ENCODE measurements around the gene PRRC2A. TPM values are rescaled to one million over a fixed set of nuclear protein-coding genes. Genes with fewer than 3 reads are reported as not detected.

PRRC2A gene
- total RNA-seq, 4 donors from 2014 or later = 68.8 to 138 (median 89.2) TPM

DNA sequence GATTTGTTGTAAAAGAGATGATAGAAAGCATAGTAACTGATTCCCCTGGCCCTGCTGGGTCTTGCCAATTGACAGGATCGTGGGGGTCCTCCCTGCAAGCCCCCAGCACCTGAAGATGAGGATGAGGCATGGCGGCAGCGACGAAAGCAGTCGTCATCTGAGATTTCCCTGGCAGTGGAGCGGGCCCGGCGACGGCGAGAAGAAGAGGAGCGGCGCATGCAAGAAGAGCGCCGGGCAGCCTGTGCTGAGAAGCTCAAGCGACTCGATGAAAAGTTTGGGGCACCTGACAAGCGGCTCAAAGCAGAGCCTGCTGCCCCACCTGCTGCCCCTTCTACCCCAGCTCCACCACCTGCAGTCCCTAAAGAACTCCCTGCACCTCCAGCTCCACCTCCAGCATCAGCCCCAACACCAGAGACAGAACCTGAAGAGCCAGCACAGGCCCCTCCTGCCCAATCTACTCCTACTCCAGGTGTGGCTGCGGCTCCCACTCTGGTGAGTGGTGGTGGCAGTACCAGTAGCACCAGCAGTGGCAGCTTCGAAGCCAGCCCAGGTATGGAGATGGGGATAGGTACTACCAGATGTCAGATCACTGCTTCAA is 7.3 kb downstream of the PRRC2A start:
- no peaks in the 10 kb centered on the region for H3K9me3 ChIP-seq
- H3K27ac ChIP-seq (replicated peaks in 1 of 4) = no peak overlapping the region
- H3K27me3 ChIP-seq = no peaks in the 10 kb centered on the region
- no peak overlapping the region for H3K4me3 ChIP-seq
- intact Hi-C loops (cut with DNase I) = no loop called here
- H3K36me3 ChIP-seq = peaks cover 83 to 100% (median 98%) of the 10 kb centered on the region in 4 donors
- peaks cover 0 to 13% (median 4%) of the 10 kb centered on the region in 4 donors for H3K4me1 ChIP-seq
- 86% methylated on average over 17 of the region's 19 CpGs for WGBS
- no peak for TF ChIP-seq POLR2A (IDR thresholded peaks at IDR 0.05; ENCODE audit: low read depth)
- no peak for TF ChIP-seq EP300 (IDR thresholded peaks at IDR 0.05)
- no peak for TF ChIP-seq POLR2AphosphoS5 (IDR thresholded peaks at IDR 0.05)
- TF ChIP-seq, protein P1, sequence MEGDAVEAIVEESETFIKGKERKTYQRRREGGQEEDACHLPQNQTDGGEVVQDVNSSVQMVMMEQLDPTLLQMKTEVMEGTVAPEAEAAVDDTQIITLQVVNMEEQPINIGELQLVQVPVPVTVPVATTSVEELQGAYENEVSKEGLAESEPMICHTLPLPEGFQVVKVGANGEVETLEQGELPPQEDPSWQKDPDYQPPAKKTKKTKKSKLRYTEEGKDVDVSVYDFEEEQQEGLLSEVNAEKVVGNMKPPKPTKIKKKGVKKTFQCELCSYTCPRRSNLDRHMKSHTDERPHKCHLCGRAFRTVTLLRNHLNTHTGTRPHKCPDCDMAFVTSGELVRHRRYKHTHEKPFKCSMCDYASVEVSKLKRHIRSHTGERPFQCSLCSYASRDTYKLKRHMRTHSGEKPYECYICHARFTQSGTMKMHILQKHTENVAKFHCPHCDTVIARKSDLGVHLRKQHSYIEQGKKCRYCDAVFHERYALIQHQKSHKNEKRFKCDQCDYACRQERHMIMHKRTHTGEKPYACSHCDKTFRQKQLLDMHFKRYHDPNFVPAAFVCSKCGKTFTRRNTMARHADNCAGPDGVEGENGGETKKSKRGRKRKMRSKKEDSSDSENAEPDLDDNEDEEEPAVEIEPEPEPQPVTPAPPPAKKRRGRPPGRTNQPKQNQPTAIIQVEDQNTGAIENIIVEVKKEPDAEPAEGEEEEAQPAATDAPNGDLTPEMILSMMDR (IDR thresholded peaks at IDR 0.05) = no peak
- DNase-seq (ENCODE audit: extremely low spot score) = no peak

DNA sequence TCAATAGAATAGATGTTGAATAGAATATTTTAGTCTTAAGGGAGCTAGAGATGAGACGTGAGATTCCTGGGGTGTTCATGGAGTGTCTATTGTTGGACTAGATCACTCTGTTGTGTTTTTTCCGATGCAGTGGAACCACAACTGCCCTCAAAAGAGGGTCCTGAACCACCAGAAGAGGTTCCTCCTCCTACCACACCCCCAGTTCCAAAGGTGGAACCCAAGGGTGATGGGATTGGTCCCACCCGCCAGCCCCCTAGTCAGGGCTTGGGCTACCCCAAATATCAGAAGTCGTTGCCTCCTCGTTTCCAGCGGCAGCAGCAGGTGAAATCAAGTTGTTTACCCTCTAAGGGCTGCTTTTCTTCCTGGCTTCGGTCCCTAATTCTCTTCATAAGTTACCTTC is 8.5 kb downstream of the PRRC2A start:
- Histone ChIP-seq H3K27me3 (no peaks in the 10 kb centered on the region), H3K36me3 (peaks cover 78 to 100% (median 100%) of the 10 kb centered on the region in 4 donors)
- intact Hi-C loops (cut with DNase I) = no loop called here

DNA sequence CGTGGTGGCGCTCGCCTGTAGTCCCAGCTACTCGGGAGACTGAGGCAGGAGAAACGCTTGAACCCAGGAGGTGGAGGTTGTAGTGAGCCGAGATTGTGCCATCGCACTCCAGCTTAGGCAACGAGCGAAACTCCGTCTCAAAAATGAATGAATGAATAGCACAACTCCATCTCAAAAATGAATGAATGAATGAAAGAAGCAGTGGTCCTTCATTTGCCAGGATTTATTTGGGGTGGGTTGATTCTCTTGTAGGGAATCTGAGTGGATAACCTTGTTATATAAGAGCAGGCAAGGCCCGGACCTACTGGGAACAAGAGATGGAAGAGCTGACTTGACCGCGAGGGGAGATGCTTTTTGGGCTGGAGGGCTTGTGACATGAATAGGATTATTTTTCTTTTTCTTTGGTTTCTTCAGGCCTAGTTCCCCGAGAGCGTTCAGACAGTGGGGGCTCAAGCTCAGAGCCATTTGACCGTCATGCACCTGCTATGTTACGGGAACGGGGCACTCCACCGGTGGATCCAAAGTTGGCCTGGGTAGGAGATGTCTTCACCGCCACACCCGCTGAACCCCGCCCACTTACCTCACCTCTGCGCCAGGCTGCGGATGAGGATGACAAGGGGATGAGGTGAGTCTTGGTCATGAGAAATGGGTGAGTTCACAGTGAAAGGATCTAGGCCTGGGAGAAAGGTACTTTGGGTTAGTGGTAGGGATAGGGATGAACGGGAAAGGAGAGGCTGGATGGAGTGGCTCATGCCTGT is 9.8 kb downstream of the PRRC2A start:
- no peaks in the 10 kb centered on the region for H3K27me3 ChIP-seq
- TF ChIP-seq POLR2AphosphoS5 (IDR thresholded peaks at IDR 0.05) (no peak), POLR2A (IDR thresholded peaks at IDR 0.05; ENCODE audit: low read depth) (no peak), EP300 (IDR thresholded peaks at IDR 0.05) (no peak)
- TF ChIP-seq, protein P1 (IDR thresholded peaks at IDR 0.05) = no peak
- 90% methylated on average over 25 of the region's 25 CpGs for WGBS
- peaks cover 73 to 100% (median 100%) of the 10 kb centered on the region in 4 donors for H3K36me3 ChIP-seq
- no peak for DNase-seq (ENCODE audit: extremely low spot score)
- intact Hi-C loops (cut with DNase I) = no loop called here
- H3K4me1 ChIP-seq = peaks cover 0 to 5% (median 2%) of the 10 kb centered on the region in 4 donors
- H3K4me3 ChIP-seq = no peak overlapping the region
- no peak overlapping the region for H3K27ac ChIP-seq (replicated peaks in 1 of 4)
- no peaks in the 10 kb centered on the region for H3K9me3 ChIP-seq

More for the DNA sequence above, 8.5 kb downstream of the PRRC2A start:
- H3K27ac ChIP-seq (replicated peaks in 1 of 4) = no peak overlapping the region
- no peaks in the 10 kb centered on the region for H3K9me3 ChIP-seq
- WGBS = 84% methylated on average over 7 of the region's 7 CpGs
- peaks cover 0 to 5% (median 2%) of the 10 kb centered on the region in 4 donors for H3K4me1 ChIP-seq
- DNase-seq (ENCODE audit: extremely low spot score) = no peak
- TF ChIP-seq POLR2AphosphoS5 (IDR thresholded peaks at IDR 0.05) = no peak
- TF ChIP-seq, protein P1 (IDR thresholded peaks at IDR 0.05) = no peak
- TF ChIP-seq EP300 (IDR thresholded peaks at IDR 0.05) = no peak
- TF ChIP-seq POLR2A (IDR thresholded peaks at IDR 0.05; ENCODE audit: low read depth) = no peak
- no peak overlapping the region for H3K4me3 ChIP-seq

DNA sequence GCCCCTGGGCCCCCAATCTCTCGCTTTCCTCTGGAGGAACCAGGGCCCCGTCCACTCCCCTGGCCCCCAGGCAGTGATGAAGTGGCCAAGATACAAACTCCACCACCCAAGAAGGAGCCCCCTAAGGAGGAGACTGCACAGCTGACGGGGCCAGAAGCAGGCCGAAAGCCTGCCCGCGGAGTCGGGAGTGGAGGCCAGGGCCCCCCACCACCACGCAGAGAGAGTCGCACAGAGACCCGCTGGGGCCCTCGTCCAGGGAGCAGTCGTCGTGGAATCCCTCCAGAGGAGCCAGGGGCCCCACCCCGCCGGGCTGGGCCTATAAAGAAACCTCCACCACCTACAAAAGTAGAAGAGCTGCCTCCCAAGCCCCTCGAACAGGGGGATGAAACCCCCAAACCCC is 10.7 kb downstream of the PRRC2A start:
- intact Hi-C loops (cut with DNase I) = no loop called here
- TF ChIP-seq EP300 (IDR thresholded peaks at IDR 0.05) (no peak), POLR2AphosphoS5 (IDR thresholded peaks at IDR 0.05) (no peak), POLR2A (IDR thresholded peaks at IDR 0.05; ENCODE audit: low read depth) (no peak)
- TF ChIP-seq, protein P1 (IDR thresholded peaks at IDR 0.05) = no peak
- Histone ChIP-seq H3K4me1 (peaks cover 0 to 5% (median 2%) of the 10 kb centered on the region in 4 donors), H3K36me3 (peaks cover 73 to 100% (median 100%) of the 10 kb centered on the region in 4 donors), H3K4me3 (no peak overlapping the region), H3K27me3 (no peaks in the 10 kb centered on the region), H3K27ac (replicated peaks in 1 of 4) (no peak overlapping the region), H3K9me3 (no peaks in the 10 kb centered on the region)
- WGBS = 81% methylated on average over 16 of the region's 16 CpGs
- no peak for DNase-seq (ENCODE audit: extremely low spot score)

All from esophagus muscularis mucosa (tissue), 4 donors.